HG03457 (cell line): ENCODE results near the gene GBP3.
A peak's percentile ranks its signal among the peaks of the same experiment; 100 is the strongest.
"Not testable (repeated sequence)": the region's sequence is repeated elsewhere in the genome, so short reads cannot be mapped to it uniquely, and the experiment has no call there.

Source experiments
- ATAC-seq: cut with Tn5 transposase; IDR thresholded peaks from one replicate; pipeline ENCODE4 v1.9.1; 2021; ENCODE audit warnings: moderate number of reproducible peaks; ENCODE audit not compliant: unreplicated experiment

The GBP3 gene

DNA sequence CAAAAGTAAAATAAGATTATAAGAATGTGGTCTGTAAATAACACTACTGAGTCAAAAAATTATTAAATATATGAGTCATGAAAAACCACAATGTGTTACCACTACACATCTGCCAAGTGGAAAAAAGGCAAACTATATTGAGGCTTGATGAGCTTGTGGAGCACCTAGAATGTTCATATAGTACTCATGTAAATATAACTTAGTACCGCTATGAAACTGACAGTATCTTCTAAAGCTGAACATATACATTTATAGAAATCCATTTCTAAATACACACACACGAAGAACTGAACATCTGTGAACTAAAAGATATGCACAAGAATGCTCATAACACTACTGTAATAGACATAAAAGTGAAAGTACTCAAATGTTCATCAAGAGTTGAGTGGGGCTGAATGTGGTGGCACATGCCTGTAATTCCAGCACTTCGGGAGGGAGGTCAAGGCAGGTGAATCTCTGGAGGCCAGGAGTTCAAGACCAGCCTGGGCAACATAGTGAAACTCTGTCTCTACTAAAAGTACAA lies 18.5 kb upstream of the GBP3 start:
- ATAC-seq, result peak; percentile 89

DNA sequence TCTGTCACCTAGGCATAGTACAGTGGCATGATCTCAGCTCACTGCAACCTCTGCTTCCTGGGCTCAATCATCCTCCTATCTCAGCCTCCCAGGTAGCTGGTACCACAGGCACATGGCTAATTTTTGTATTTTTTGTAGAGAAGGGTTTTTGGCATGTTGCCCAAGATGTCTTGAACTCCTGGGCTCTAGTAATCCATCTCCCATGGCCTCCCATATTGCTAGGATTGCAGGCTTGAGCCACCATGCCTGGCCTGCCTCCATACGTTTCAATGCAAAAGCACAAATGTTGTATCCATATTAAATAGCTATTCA lies 17.6 kb upstream of the GBP3 start:
- no peak for ATAC-seq

DNA sequence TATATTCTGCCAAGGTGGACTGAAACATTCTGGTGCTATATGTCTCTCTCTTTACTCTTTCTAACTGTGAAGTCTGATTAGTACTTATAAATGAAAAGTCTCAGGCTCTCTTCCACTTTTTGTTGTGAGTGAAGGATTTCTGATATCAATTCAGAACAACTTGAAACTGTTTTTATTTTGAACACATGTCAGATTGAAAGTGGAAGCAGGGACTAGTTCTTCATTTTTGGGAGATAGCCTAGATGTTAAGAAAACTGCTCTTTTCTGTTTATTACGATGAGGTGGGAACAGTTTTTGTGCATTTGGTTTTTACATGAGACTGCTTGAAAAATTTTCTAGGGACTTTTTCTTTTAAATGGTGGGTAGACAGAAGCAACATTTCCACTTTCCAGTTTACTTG lies 14.5 kb upstream of the GBP3 start:
- no peak for ATAC-seq

DNA sequence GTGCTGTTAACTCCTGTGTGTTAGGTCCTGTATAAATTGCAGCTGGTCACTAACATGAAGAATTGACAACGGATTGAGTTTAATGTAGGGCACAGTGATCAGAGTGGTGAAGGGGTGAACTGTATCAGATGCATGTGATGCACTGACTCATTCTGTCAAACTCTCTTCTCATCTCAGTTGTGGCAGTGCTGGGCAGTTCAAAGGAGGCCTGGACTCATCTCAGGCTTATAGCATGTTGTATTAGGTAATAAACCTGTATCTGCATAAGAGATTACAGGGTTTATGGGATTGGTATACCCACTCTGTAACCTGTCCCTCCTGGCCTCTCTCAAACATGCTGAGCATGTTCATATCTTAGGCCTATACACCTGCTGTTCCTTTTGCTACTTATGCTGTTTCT lies 12.4 kb upstream of the GBP3 start:
- no peak for ATAC-seq

DNA sequence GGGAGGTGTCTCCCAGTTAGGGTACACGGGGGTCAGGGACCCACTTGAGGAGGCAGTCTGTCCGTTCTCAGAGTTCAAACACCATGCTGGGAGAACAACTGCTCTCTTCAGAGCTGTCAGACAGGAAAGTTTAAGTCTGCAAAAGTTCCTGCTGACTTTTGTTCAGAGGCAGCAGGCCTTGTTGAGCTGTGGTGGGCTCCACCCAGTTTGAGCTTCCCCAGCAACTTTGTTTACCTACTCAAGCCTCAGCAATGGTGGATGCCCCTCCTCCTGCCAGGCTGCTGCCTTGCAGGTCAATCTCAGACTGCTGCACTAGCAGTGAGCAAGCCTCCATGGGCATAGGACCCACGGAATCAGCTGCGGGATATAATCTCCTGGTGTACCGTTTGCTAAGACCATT lies 11.3 kb upstream of the GBP3 start:
- not testable (repeated sequence) for ATAC-seq

DNA sequence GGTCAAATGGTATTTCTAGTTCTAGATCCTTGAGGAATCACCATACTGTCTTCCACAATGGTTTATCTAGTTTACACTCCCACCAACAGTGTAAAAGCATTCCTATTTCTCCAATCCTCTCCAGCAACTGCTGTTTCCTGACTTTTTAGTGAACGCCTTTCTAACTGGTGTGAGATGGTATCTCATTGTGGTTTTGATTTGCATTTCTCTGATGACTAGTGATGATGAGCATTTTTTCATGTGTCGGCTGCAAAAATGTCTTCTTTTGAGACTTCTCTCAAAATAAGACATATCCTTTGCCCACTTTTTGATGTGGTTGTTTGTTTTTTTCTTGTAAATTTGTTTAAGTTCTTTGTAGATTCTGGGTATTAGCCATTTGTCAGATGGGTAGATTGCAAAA lies 6.4 kb upstream of the GBP3 start:
- not testable (repeated sequence) for ATAC-seq

DNA sequence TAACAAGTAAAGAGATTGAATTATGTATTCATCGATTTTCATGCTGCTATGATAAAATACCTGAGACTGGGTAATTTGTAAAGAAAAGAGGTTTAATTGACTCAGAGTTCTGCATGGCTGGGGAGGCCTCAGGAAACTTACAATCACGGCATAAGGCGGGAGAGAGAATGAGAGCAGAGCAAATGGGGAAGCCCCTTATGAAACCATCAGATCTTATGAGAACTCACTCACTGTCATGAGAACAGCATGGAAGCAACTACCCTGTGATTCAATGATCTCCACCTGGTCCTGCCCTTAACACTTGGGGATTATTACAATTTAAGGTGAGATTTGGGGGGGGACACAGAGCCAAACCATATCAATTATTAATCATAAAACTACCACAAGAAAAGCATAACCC lies 3.3 kb upstream of the GBP3 start:
- ATAC-seq, result no peak

DNA sequence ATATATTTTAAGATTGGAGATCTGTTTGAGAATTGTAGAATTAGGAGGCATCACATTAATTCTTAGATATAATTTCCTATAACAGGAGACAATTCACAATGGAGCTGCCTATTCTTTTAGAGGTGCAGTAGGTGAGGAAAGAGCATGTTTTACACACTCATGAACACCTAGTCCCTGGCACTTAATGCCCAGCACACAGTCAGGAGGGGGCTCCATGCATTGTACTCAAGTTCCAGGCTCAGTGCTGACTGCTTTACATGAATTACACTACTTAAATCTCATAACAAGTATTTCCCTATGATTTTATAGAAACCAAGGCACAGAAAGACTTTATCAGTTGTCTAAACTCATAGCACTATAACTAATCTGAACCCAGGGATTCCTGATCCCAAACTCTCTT lies 360 bp upstream of the GBP3 start:
- no peak for ATAC-seq

DNA sequence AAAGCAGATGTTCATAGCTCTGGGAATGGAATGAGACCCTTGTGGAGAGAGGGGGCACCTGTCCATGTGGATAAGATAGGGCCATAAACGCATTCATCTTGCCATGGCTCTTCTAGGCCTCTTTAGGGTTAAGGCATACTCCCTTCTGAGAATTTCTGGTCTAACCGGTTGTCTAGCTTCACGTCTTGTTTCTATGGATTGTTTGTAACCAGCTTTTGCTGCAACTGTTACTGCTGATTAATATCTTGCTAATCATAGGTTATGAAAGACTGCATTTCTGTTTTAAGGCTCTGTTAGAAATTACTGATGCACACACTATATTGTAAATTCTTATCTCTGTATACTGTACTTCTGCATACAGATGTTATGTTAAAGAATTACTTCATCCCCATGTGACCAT lies 4.3 kb downstream of the GBP3 start:
- not testable (repeated sequence) for ATAC-seq

DNA sequence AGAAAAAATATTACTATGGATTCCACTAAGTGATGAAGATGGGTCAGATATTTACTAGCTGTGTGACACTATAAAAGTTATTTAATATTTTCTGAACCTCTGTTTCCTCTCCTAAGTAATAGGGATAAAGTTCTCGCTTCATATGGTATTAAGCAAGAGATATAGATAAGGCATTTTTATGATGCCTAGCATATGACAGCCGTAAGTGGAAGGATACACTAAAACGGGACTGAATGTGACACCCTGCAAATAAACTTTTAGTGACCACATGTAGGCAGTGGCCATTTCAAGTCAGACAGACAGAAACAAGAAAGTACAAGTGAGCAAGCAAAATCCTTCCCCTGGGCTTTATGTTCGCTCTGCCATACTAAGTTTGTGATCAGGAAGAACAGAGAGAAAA lies 14.2 kb downstream of the GBP3 start:
- ATAC-seq, result no peak

DNA sequence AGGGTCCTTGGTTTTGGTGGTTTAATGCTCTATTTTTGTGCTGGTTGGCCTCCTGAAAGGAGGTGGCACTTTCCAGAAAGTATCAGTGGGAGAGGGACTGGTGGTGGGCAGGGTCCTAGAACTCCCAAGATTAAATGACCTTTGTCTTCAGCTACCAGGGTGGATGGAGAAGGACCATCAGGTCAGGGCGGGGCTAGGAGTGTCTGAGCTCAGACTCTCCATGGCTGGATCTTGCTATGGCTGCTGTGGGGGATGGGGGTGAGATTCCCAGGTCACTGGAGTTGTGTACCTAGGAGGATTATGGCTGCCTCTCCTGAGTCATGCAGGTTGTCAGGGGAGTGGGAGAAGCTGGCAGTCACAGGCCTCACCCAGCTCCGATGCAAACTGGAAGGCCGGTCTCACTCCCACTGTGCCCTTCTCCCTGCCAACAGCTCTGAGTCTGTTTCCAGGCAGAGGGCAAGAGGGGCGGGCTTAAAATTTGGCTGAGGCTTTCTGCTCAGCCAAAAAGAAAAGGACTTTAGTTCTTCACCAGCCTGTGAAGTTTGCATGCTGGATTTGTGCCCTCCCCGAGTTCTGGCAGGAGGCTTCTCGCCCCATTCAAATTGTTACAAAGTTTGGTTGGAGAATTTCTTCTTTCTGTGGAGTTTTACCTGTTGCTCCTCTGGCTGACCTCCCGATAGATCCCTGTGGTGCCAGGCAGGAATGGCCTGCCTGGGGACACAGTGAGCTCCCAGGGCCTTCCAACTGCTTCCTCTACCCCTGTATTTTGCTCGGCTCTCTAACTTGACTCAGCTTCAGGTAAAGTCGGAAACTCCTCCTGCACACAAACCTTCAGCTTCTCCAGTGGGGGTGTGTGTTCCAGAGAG lies 17.1 kb downstream of the GBP3 start:
- no peak for ATAC-seq

DNA sequence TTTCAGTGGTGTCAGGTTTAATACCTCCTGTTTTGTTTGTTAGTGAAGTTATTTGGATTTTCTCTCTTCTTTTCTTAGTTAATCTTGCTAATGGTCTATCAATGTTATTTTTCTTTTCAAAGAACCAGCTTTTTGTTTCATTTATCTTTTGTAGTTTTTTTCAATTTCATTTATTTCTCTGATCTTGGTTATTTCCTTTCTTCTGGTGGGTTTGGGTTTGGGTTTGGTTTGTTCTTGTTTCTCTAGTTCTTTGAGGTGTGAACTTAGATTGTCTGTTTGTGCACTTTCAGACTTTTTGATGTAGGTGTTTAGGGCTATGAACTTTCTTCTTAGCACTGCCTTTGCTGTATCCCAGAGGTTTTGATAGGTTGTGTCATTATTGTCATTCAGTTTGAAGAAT lies 20.5 kb downstream of the GBP3 start:
- ATAC-seq, result not testable (repeated sequence)

DNA sequence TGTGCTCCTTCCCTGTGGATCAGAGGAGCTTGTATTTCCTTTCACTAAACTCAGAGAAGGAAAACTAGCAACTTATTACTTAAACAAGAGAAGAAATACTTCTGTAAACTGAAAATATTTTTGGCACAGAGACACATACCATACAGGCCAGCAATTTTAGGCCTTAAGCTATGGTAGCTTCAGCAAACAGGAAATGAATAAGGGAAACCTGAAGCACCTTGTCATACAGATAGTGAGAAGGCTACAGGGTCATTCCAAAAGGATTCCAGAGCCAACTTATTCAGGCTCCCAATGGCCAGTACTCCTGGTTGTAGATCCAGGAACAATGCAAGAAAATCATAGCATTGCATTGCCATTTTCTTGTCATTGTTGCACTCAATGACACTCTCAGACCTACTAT lies 21.2 kb downstream of the GBP3 start:
- no peak for ATAC-seq

DNA sequence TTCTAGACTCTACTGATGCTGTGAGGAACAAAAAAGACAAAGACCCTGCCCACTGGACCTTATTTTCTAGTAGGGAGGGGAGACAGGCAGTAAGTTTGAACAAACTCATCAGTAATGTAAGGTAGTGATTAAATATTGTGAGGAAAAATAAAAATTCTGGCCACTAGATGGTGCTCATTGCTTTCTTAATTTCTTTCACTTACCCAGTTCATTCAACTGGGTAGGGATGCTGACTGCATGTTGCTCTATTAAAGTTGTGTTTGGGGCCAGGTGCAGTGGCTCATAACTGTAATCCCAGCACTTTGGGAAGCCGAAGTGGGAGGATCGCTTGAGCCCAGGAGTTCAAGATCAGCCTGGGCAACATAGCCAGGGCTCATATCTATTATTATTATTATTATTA lies 23.9 kb downstream of the GBP3 start:
- ATAC-seq, result no peak

DNA sequence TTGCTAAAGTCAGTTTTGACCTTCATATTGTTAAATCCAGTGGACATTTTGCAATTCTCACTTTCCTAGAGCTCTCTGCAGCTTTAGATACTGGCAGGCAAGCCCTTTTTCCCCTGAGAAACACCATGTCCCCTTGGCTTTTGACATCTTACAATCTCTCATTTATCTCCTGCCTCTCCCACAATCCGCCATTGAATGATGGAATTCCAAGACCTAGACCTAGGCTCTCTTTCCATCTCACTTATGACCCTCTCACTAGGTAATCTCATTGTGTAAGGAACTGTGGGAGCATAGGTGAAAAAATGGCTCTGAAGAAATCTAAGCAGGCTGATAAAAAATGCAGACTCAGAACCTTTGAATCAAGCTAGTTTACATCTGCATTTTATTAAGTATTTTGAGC lies 32.2 kb downstream of the GBP3 start:
- no peak for ATAC-seq

DNA sequence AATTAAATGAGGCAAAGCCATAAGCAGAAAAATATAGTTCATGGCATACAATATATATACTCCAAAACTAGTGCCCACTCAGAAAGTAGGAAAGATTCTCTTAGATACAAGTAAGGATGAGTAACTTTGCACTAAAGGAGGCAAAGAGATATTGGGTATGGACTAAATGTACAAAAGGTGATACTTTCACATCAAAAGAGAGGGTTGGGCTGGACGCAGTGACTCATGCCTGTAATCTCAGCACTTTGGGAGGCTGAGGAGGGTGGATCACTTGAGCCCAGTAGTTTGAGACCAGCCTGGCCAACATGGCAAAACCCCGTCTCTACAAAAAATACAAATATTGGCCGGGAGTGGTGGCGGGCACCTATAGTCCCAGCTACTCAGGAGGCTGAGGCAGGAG lies 37.0 kb downstream of the GBP3 start:
- no peak for ATAC-seq

DNA sequence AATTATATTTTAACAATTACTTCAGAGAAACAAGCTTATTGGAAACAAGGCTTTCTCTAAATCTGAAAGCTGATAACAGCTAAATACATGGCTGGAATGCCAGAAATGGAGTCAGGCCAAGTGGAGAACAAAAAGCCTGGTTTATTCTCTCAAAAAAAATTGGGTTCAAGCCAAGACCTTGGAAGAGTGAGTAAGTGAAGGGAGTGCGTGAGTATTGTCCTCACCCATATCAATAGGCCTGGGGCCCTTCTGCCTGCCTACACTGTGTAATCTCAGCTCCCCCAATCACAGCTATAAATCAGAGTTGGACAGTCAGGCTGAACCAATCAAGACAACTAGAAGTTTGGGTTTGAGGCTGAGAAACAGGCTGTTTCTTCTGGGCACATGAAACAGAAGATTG lies 37.6 kb downstream of the GBP3 start:
- no peak for ATAC-seq

DNA sequence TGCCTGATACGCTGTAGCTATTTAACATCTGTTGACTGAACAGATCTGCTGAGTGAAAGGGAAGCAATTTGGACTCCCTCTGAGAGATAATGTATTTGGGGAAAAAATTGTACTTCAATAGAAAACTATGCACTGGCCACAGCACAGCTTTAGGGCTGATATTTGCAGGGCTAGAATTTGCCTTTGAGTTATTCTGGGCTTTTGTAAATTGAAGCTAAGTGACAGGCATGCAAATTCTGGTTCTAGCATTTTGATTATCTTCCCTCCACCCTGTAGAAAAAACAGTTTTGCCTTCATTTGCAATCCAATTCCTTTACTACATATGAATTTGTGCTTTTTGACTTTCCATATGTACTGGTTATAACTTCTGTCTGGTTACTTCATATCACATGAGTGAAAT lies 38.1 kb downstream of the GBP3 start:
- ATAC-seq, result no peak

DNA sequence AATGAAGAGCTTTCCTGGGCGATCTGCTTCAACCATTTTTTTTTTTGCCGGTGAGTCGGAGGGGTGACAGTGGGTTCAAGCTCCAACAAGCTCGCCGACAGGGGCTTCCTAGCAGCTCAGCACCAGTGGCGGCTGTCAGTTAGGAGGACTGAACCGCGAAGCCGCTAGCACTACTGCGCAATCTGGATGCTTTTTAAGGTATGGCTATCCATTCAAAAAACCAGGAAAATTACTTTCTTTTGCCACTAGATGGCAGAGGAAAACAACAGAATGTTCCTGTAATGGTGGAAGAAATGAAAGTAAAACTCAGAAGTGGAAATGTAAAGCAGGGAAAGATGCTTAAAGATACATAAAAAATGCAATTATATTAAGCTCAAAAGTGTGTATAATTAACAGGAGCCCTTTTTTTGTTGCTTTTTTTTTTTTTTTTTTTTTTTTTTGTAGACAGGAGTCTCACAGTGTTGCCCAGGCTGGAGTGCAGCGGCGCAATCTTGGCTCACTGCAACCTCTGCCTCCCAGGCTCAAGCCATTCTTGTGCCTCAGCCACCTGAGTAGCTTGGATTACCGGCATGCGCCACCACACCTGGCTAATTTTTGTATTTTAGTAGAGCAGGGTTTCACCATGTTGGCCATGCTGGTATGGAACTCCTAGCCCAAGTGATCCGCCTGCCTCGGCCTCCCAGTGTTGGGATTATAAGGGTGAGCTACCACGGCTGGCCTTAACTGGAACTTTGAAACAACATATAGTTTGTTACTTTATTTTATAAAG lies 38.7 kb downstream of the GBP3 start:
- ATAC-seq, result no peak

DNA sequence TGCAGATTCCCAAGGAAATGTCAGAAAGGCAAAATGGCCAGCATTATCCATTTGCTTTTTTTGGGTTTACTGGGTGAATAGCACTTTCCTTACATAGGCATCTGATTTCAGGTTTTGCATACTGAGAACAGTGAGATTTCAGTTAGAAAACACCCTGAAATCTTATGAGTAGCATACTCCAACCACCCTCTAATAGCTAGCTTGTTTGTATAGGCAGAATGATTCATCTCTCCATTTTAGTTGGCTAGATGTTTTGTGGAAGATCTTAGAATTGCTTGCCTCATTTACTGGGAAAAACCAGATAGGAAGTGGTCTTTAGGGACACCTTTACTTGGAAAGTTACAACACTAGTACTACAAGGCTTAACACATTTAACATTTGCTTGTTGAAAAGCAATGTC lies 40.6 kb downstream of the GBP3 start:
- no peak for ATAC-seq

DNA sequence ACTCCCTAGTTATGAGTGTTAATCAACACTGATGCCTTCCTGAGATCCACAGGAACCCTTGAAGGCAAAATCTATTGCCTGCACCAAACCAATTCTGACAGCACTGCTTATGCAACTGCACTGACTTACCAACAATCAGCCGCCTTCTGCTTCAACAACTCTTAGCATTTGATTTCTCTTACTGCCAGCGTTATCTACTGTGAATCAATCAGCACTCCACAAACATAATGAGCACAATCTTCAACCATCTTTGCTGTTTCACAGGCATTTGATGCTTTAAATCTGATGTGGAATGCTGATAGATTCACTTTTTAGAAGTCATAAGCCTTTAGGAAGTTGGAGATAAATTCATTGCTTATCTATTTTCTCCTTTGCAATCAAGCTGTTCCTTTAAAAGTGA lies 41.2 kb downstream of the GBP3 start:
- ATAC-seq, result not testable (repeated sequence)

DNA sequence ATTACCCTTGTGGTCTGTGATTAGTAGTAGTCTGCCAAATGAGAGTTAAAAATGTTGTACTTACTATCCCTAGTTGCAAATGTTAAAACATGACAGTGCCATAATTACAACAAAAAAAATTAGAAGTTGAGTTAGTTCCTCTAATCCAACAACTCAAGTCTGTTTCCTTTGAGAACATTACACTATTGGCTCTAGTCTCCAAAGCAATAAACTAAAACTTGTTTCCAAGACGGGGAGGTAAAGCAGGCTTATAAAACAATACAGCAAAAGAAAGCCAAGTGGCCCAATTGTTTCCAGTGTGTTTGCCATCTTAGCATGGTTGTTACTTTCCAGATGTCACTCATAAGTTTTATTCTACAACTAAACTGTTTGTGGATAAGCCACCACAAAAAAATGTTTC lies 41.8 kb downstream of the GBP3 start:
- ATAC-seq, result no peak
